Fibroblast of lung (primary cell): Measurements from ENCODE around the gene POLR1D.

Source experiments
- CTCF ChIP-seq, 2 donors: IDR thresholded peaks in 1 of 2; conservative IDR thresholded peaks in 1 of 2; 1 replicate in 1 of 2; 2 replicates in 1 of 2; pipeline ENCODE4 v1.5.1; 2011 to 2012; ENCODE audit warnings: low read length in 2 of 2, control low read depth in 1 of 2, inconsistent platforms in 1 of 2, low read depth in 1 of 2, mild to moderate bottlenecking in 1 of 2
- EZH2 ChIP-seq: IDR thresholded peaks from 2 replicates; pipeline ENCODE4 v1.5.1; 2012; ENCODE audit warnings: low read length, control low read depth, mild to moderate bottlenecking; ENCODE audit errors: missing control alignments

DNA sequence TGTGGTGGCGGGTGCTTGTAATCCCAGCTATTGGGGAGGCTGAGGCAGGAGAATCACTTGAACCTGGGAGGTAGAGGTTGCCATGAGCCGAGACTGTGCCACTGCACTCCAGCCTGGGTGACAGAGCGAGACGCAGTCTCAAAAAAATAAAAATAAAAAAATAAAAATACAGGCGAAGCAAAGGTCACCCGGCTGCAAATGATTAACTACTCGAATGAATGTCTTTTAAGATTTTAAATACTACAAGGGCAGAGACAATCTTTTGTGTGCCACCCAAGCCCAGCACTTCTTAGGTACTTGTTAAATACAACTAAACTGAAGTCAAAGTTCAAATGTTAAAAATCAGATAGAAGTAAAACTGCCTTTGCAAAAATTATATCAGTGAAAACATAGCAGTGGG lies 8.1 kb upstream of the POLR1D start:
- TF ChIP-seq CTCF (conservative IDR thresholded peaks at IDR 0.05 in 1 of 2, IDR thresholded peaks at IDR 0.05 in 1 of 2; ENCODE audit: low read depth in 1 of 2, low read length in 2 of 2) = no peak
- no peak for TF ChIP-seq EZH2
